ENCODE results near the gene FAM185A.
"Not testable (repeated sequence)": the region's sequence is repeated elsewhere in the genome, so short reads cannot be mapped to it uniquely, and the experiment has no call there.

The FAM185A gene

GRCh38 chr7:102778663-102779062 is 29.9 kb downstream of the FAM185A start:
- not testable (repeated sequence) for DNase-seq (ENCODE audit: low spot score)

GRCh38 chr7:102780926-102781325 is 32.1 kb downstream of the FAM185A start:
- not testable (repeated sequence) for DNase-seq (ENCODE audit: low spot score)

DNA sequence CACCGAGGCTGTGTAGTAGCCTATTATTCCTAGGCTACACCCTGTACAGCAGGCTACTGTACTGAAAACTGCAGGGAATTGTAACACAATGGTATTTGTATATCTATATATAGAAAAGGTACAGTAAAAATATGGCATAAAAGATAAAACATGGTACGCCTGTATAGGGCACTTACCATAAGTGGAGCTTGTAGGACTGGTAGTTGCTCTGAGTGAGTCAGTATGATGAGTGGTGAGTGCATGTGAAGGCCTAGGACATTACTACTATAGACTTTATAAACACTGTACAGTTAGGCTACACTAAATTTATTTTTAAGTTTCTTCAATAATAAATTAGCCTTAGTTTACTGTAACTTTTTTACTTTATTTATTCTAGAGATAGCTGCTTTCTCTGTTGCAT is 40.0 kb downstream of the FAM185A start:
- not testable (repeated sequence) for DNase-seq (ENCODE audit: low spot score)

- DNase-seq (ENCODE audit: low spot score): not testable (repeated sequence)
Measured at GRCh38 chr7:102790364-102791100, 41.7 kb downstream of the FAM185A start.

GRCh38 chr7:102791367-102791766 is 42.6 kb downstream of the FAM185A start:
- DNase-seq (ENCODE audit: low spot score): not testable (repeated sequence)

DNA sequence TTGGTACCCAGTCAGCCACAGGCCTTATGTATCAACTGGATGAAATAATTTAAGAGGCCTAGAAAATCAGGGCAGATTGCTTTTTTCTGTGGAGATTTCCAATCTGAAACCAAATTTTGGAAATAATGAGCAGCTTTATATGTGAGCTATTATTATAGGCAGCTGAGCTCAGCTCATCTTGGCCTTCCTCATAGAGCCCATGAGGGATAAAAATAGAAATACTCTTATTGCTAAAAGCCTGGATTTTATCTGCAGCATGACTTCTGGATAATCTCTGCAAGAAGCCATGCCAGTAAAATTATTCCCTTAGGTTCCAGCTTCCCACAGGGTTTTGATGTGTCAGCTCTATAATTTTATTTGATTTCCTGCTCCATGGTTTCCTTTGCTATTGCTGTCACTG is 43.0 kb downstream of the FAM185A start:
- not testable (repeated sequence) for DNase-seq (ENCODE audit: low spot score)

DNA sequence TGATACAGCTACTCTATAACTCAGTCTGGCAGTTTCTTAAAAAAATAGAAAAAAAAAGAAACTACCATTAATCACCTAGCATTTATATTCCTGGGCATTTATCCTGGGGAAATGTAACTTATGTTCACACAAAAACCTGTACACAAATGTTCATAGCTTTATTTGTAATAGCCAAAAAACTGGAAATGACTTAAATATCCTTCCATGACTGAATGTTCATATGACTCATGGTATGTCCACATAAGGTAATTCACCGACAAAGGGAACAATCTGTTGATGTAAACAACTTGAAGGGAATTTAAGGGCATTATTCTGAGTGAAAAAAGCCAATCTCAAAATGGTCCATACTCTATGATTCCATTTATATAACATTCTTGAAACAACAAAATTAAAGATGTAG is 45.8 kb downstream of the FAM185A start:
- DNase-seq (ENCODE audit: low spot score): not testable (repeated sequence)

- DNase-seq (ENCODE audit: low spot score): not testable (repeated sequence)
Measured at GRCh38 chr7:102795987-102796595, 47.3 kb downstream of the FAM185A start.

- no peak for DNase-seq (ENCODE audit: low spot score)
- TF ChIP-seq CTCF (IDR thresholded peaks at IDR 0.05; ENCODE audit: extremely low read depth, missing control alignments): no peak
Measured at GRCh38 chr7:102806613-102807012, 57.8 kb downstream of the FAM185A start.

DNA sequence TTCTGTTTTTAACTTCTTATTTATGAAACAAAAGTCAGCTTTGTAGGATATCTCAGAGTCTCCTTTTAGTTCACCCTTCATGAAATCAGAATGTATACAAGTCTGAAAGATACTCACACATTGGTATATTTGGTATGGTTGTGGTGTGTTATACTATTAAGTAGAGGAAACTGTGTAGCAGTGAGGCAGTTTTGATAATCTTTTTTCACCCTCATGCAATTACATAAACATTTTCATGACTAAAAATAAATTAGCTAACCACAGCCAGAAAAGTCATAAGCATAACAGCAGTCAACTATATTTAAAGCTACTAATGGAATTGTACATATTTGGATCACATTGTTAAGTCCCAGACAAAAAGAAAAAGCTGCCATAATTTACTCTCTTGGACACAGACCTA is 62.1 kb downstream of the FAM185A start:
- TF ChIP-seq CTCF (IDR thresholded peaks at IDR 0.05; ENCODE audit: extremely low read depth, missing control alignments): no peak
- DNase-seq (ENCODE audit: low spot score): no peak

DNA sequence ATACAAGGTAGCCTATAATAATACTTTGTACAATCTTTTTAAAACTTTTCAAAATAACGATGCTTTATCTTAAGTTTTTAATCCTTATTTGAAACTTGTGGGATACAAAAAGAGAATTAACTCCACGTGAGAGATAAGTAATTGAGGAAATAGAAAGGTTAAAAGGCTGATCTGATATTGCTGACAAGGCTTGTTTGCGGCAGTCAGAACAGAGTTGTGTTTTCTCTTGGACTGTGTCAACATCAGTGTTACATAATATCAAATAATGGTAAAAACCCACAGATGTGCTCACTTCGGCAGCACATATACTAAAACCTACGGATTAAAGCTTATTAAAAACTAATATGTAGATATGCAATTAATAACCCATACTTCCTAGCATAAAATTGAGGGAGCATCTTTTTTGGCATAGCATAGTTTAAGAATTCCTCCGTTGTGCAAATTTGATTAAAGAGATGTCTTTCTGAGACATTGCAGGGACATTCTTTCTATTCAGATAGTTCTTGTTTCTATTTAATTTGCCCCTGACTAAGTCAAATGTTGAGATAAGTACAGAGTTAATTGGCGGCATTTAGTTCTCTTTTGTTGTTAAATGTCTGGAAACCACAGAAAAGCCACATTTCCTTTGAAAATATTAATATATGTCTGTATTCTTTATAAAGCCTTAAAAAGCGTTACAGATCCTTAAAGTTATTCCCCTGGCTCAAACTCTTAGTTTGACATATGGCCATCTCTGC is 63.3 kb downstream of the FAM185A start:
- no peak for DNase-seq (ENCODE audit: low spot score)
- TF ChIP-seq CTCF (IDR thresholded peaks at IDR 0.05; ENCODE audit: extremely low read depth, missing control alignments): no peak
